IMR-90 (cell line): ENCODE measurements around the gene SLIT3. TPM values are rescaled to one million over a fixed set of nuclear protein-coding genes. Genes with fewer than 3 reads are reported as not detected.

ENCODE experiments used
- ATAC-seq: fragments of 200-7000 bp; cut with Tn5 transposase; 2 replicates; pipeline ENCODE4 v1.9.1; 2020; ENCODE audit warnings: low read depth, mild to moderate bottlenecking, moderate library complexity
- BruUV-seq: library from RNA; stranded (reverse); fragments of 400-500 nt; replicated peaks from 2 replicates; lab custom pipeline; 2021; lab: Mats Ljungman, UMichigan
- CTCF ChIA-PET: fragments of 300-600 bp; formaldehyde crosslinking; extraction: SDS; loops from one replicate; lab custom pipeline; 2021; ENCODE audit warnings: antibody characterized with exemption; lab: Yijun Ruan, JAX
- POLR2A ChIA-PET: fragments of 300-600 bp; sonication (Branson Sonifier 250); formaldehyde crosslinking; loops from one replicate; lab custom pipeline; 2022; ENCODE audit warnings: antibody characterized with exemption; ENCODE audit not compliant: unreplicated experiment; lab: Charles Lee
- DNase-seq: peaks from one replicate; pipeline ENCODE4 v3.0.0; 2013
- H2AFZ ChIP-seq: replicated peaks from 2 replicates; pipeline ENCODE3; 2013; ENCODE audit warnings: low read length, mild to moderate bottlenecking; ENCODE audit not compliant: poor library complexity
- H2AK5ac ChIP-seq: 2 replicates; pipeline ENCODE4 v1.6.1; 2013; ENCODE audit warnings: low read depth, low read length, inconsistent platforms
- H2AK9ac ChIP-seq: replicated peaks from 2 replicates; pipeline ENCODE3; 2013; ENCODE audit warnings: mild to moderate bottlenecking, low read depth, low read length, moderate library complexity; ENCODE audit not compliant: poor library complexity
- H2BK120ac ChIP-seq: 2 replicates; pipeline ENCODE4 v1.6.1; 2013; ENCODE audit warnings: low read depth, low read length, inconsistent platforms
- H2BK15ac ChIP-seq: 3 replicates; pipeline ENCODE4 v1.6.1; 2013; ENCODE audit warnings: low read depth, low read length, inconsistent platforms
- H2BK20ac ChIP-seq: 2 replicates; pipeline ENCODE4 v1.6.1; 2013; ENCODE audit warnings: low read depth, mild to moderate bottlenecking, inconsistent platforms, low read length, moderate library complexity
- H2BK5ac ChIP-seq: 2 replicates; pipeline ENCODE4 v1.6.1; 2013; ENCODE audit warnings: mild to moderate bottlenecking, low read depth, low read length, inconsistent platforms; ENCODE audit not compliant: poor library complexity, severe bottlenecking
- H3K14ac ChIP-seq: replicated peaks from 2 replicates; pipeline ENCODE4 v1.6.1; 2013; ENCODE audit warnings: low read depth, low read length, inconsistent platforms
- H3K18ac ChIP-seq: 2 replicates; pipeline ENCODE4 v1.6.1; 2013; ENCODE audit warnings: low read depth, low read length, control low read depth
- H3K23ac ChIP-seq: 2 replicates; pipeline ENCODE4 v1.6.1; 2013; ENCODE audit warnings: low read depth, low read length, inconsistent platforms
- H3K27ac ChIP-seq: 2 replicates; pipeline ENCODE4 v1.5.1; 2013; ENCODE audit warnings: mild to moderate bottlenecking, control low read depth, low read length; ENCODE audit not compliant: insufficient read depth
- H3K27me3 ChIP-seq: 2 replicates; pipeline ENCODE4 v1.6.1; 2013; ENCODE audit warnings: low read length; ENCODE audit not compliant: control insufficient read depth, insufficient read depth
- H3K36me3 ChIP-seq: 2 replicates; pipeline ENCODE4 v1.6.1; 2013; ENCODE audit warnings: low read length, mixed read lengths; ENCODE audit not compliant: control insufficient read depth, insufficient read depth
- H3K4ac ChIP-seq: 2 replicates; pipeline ENCODE4 v1.6.1; 2013; ENCODE audit warnings: low read depth, low read length, inconsistent platforms
- H3K4me1 ChIP-seq: 2 replicates; pipeline ENCODE4 v1.6.1; 2013; ENCODE audit warnings: low read length, mixed read lengths; ENCODE audit not compliant: control insufficient read depth, insufficient read depth
- H3K4me2 ChIP-seq: 2 replicates; pipeline ENCODE4 v1.6.1; 2013; ENCODE audit warnings: low read depth, mild to moderate bottlenecking, control low read depth, low read length, moderate library complexity
- H3K4me3 ChIP-seq: 2 replicates; pipeline ENCODE4 v1.5.1; 2013; ENCODE audit warnings: low read depth, mild to moderate bottlenecking, control low read depth, low read length, moderate library complexity; ENCODE audit not compliant: insufficient read depth
- H3K56ac ChIP-seq: 2 replicates; pipeline ENCODE4 v1.6.1; 2013; ENCODE audit warnings: low read length, inconsistent platforms; ENCODE audit not compliant: insufficient read depth; ENCODE audit errors: extremely low read depth
- H3K79me1 ChIP-seq, 2 experiments: 2 replicates each; pipeline ENCODE4 v1.6.1; 2013; ENCODE audit warnings: low read length in 2 of 2, inconsistent platforms in 1 of 2, low read depth in 1 of 2
- H3K9ac ChIP-seq: 2 replicates; pipeline ENCODE4 v1.6.1; 2013; ENCODE audit warnings: low read depth, low read length, control low read depth
- H3K9me1 ChIP-seq: 2 replicates; pipeline ENCODE4 v1.6.1; 2013; ENCODE audit warnings: low read length, inconsistent platforms; ENCODE audit not compliant: insufficient read depth
- H3K9me3 ChIP-seq: 2 replicates; pipeline ENCODE4 v1.6.1; 2013; ENCODE audit warnings: low read length; ENCODE audit not compliant: control insufficient read depth, insufficient read depth
- H4K20me1 ChIP-seq: 2 replicates; pipeline ENCODE4 v1.6.1; 2013; ENCODE audit warnings: low read length, inconsistent platforms; ENCODE audit not compliant: insufficient read depth
- H4K5ac ChIP-seq: 2 replicates; pipeline ENCODE4 v1.6.1; 2013; ENCODE audit warnings: mild to moderate bottlenecking, low read depth, low read length, control low read depth
- H4K8ac ChIP-seq, 2 experiments: 2 replicates each; pipeline ENCODE4 v1.6.1; 2013; ENCODE audit warnings: low read depth in 2 of 2, low read length in 2 of 2, control low read depth in 1 of 2, inconsistent platforms in 1 of 2
- H4K91ac ChIP-seq: 2 replicates; pipeline ENCODE4 v1.6.1; 2013; ENCODE audit warnings: low read depth, low read length, inconsistent platforms; ENCODE audit not compliant: insufficient read depth
- BHLHE40 ChIP-seq: fragments of 150-350 bp; IDR thresholded peaks from 2 replicates; pipeline ENCODE4 v1.6.1; 2016; ENCODE audit warnings: mild to moderate bottlenecking, low read depth, low read length
- CEBPB ChIP-seq: IDR thresholded peaks from 2 replicates; pipeline ENCODE4 v1.6.1; 2012; ENCODE audit warnings: low read depth, low read length, improper control_type of control experiment
- CHD1 ChIP-seq: IDR thresholded peaks from 2 replicates; pipeline ENCODE4 v1.6.1; 2012; ENCODE audit warnings: low read depth, low read length, improper control_type of control experiment
- FOS ChIP-seq: fragments of 150-350 bp; IDR thresholded peaks from 2 replicates; pipeline ENCODE4 v1.6.1; 2016; ENCODE audit warnings: low read depth, low read length
- MAFK ChIP-seq: IDR thresholded peaks from 2 replicates; pipeline ENCODE4 v1.6.1; 2012; ENCODE audit warnings: low read depth, low read length, improper control_type of control experiment
- MAZ ChIP-seq: IDR thresholded peaks from 2 replicates; pipeline ENCODE4 v1.6.1; 2012; ENCODE audit warnings: low read depth, mild to moderate bottlenecking, low read length, improper control_type of control experiment, moderate library complexity, borderline replicate concordance
- MXI1 ChIP-seq: IDR thresholded peaks from 2 replicates; pipeline ENCODE4 v1.6.1; 2012; ENCODE audit warnings: low read depth, mild to moderate bottlenecking, low read length, moderate library complexity, borderline replicate concordance
- NFE2L2 ChIP-seq: fragments of 150-350 bp; IDR thresholded peaks from 2 replicates; pipeline ENCODE4 v1.6.1; 2016; ENCODE audit warnings: low read depth, mild to moderate bottlenecking, low read length
- POLR2A ChIP-seq: IDR thresholded peaks from 2 replicates; pipeline ENCODE4 v1.6.1; 2012; ENCODE audit warnings: mild to moderate bottlenecking, low read depth, low read length
- RAD21 ChIP-seq: IDR thresholded peaks from 2 replicates; pipeline ENCODE4 v1.6.1; 2012; ENCODE audit warnings: low read length, improper control_type of control experiment
- RCOR1 ChIP-seq: IDR thresholded peaks from 2 replicates; pipeline ENCODE4 v1.6.1; 2012; ENCODE audit warnings: mild to moderate bottlenecking, low read length, improper control_type of control experiment; ENCODE audit not compliant: insufficient replicate concordance
- WGBS, 2 experiments: methylation state at CpG; one replicate each; pipeline versions ENCODE4 v1.1.5 to v1.1.7; 2013; ENCODE audit warnings: missing lambda C conversion rate in 2 of 2; ENCODE audit not compliant: insufficient read length in 1 of 2; ENCODE audit errors: extremely low coverage in 2 of 2; 5-methylcytosine and 5-hydroxymethylcytosine counted together
- dilution Hi-C: fragments of 300-500 bp; cut with HindIII; formaldehyde crosslinking; loops from one replicate; pipeline ENCODE4 v1.14.3; 2018; ENCODE audit warnings: low sequenced_read_pairs; ENCODE audit not compliant: unreplicated experiment
- in situ Hi-C: fragments of 300-500 bp; cut with MboI; formaldehyde crosslinking; loops from 3 replicates; pipeline ENCODE4 v1.14.3; 2019; ENCODE audit warnings: low sequenced_read_pairs, inconsistent platforms, mixed read lengths
- intact Hi-C: fragments of 100-400 bp; cut with micrococcal nuclease; formaldehyde crosslinking; loops from 2 replicates; pipeline ENCODE4 v1.10.0; 2022
- polyA plus RNA-seq, 3 experiments: library from polyadenylated mRNA; depleted of rRNA; stranded (reverse); fragments of >200 nt; gene quantifications; 2 replicates each; pipeline ENCODE4 v1.2.3, GENCODE V29; 2012; ENCODE audit warnings: low replicate concordance in 1 of 3
- total RNA-seq: library from RNA; depleted of rRNA; stranded (reverse); fragments of >200 nt; gene quantifications from 2 replicates; pipeline ENCODE4 v1.2.3, GENCODE V29; 2012
- TF ChIP-seq, protein P1 (sequence below): fragments of 150-350 bp; IDR thresholded peaks from 2 replicates; pipeline ENCODE4 v1.6.1; 2017; ENCODE audit warnings: mild to moderate bottlenecking, antibody characterized with exemption, low read length, low read depth
- TF ChIP-seq, protein P2 (sequence below): conservative IDR thresholded peaks from 2 replicates; pipeline ENCODE4 v1.5.1; 2012; ENCODE audit warnings: mild to moderate bottlenecking, low read depth, low read length, improper control_type of control experiment

The SLIT3 gene
- total and polyA plus RNA-seq, 2 of the 4 experiments (the other 2 are of a cell fraction) = 0.18 to 0.50 TPM

DNA sequence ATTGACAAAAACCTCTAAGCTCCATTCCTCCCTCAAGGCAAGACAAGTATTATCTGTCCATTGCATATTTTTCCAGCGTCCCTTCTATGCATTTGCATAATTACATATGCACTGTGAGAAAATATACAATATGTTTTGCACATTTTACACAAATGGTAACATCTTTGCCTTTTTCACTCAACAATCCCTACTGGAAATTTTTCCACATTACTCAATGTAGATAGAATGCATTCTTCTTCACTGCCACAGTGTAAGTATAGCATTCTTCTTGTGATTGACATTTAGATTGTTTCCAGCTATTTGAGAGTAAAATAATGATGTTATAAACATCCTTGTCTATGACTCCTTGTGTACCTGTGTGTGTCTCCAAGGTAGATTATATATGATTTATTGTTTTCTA, 205.0 kb downstream of the SLIT3 start:
- no peaks in the 10 kb centered on the region for H3K9me1 ChIP-seq
- H2BK20ac ChIP-seq = no peak overlapping the region
- no CpG with 5 or more reads among the region's 1 CpG for WGBS, 2 experiments
- no TSS peak for BruUV-seq
- H3K9ac ChIP-seq = no peak overlapping the region
- no peak overlapping the region for H3K27ac ChIP-seq
- no peak overlapping the region for H3K14ac ChIP-seq
- TF ChIP-seq RAD21 = no peak
- no peak for TF ChIP-seq BHLHE40
- TF ChIP-seq RCOR1 = no peak
- TF ChIP-seq, protein P1, sequence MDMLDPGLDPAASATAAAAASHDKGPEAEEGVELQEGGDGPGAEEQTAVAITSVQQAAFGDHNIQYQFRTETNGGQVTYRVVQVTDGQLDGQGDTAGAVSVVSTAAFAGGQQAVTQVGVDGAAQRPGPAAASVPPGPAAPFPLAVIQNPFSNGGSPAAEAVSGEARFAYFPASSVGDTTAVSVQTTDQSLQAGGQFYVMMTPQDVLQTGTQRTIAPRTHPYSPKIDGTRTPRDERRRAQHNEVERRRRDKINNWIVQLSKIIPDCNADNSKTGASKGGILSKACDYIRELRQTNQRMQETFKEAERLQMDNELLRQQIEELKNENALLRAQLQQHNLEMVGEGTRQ = no peak
- TF ChIP-seq MAFK = no peak
- TF ChIP-seq, protein P2, sequence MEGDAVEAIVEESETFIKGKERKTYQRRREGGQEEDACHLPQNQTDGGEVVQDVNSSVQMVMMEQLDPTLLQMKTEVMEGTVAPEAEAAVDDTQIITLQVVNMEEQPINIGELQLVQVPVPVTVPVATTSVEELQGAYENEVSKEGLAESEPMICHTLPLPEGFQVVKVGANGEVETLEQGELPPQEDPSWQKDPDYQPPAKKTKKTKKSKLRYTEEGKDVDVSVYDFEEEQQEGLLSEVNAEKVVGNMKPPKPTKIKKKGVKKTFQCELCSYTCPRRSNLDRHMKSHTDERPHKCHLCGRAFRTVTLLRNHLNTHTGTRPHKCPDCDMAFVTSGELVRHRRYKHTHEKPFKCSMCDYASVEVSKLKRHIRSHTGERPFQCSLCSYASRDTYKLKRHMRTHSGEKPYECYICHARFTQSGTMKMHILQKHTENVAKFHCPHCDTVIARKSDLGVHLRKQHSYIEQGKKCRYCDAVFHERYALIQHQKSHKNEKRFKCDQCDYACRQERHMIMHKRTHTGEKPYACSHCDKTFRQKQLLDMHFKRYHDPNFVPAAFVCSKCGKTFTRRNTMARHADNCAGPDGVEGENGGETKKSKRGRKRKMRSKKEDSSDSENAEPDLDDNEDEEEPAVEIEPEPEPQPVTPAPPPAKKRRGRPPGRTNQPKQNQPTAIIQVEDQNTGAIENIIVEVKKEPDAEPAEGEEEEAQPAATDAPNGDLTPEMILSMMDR = no peak
- TF ChIP-seq MXI1 = no peak
- no peak for TF ChIP-seq MAZ
- TF ChIP-seq CHD1 = no peak
- TF ChIP-seq FOS = no peak
- TF ChIP-seq NFE2L2 = no peak
- no peak for TF ChIP-seq POLR2A
- TF ChIP-seq CEBPB = no peak
- H3K4ac ChIP-seq = no peak overlapping the region
- no peak for ATAC-seq
- no peak overlapping the region for H3K4me3 ChIP-seq
- no peak overlapping the region for H4K5ac ChIP-seq
- no peak overlapping the region for H3K4me2 ChIP-seq
- H2AFZ ChIP-seq = no peak overlapping the region
- POLR2A ChIA-PET = no interaction called here
- no peak overlapping the region for H2BK15ac ChIP-seq
- H3K79me1 ChIP-seq = no peaks in the 10 kb centered on the region
- H3K23ac ChIP-seq = no peak overlapping the region
- no peak overlapping the region for H3K56ac ChIP-seq
- no peaks in the 10 kb centered on the region for H3K36me3 ChIP-seq
- H2AK5ac ChIP-seq = no peak overlapping the region
- in situ Hi-C loops = no loop called here
- no peak overlapping the region for H2AK9ac ChIP-seq
- intact Hi-C loops = no loop called here
- H3K27me3 ChIP-seq = no peaks in the 10 kb centered on the region
- no peak overlapping the region for H4K91ac ChIP-seq
- no peak for DNase-seq
- no peak overlapping the region for H3K18ac ChIP-seq
- no peak overlapping the region for H2BK5ac ChIP-seq
- H2BK120ac ChIP-seq = no peak overlapping the region
- H4K8ac ChIP-seq = no peak overlapping the region
- no peaks in the 10 kb centered on the region for H3K4me1 ChIP-seq
- no peaks in the 10 kb centered on the region for H4K20me1 ChIP-seq
- H3K9me3 ChIP-seq = peaks cover 15% of the 10 kb centered on the region
- CTCF ChIA-PET = no interaction called here
- dilution Hi-C loops = no loop called here
